OCI-LY3 (cell line): ENCODE measurements around the gene PEAK1.
"Not testable (repeated sequence)": the region's sequence is repeated elsewhere in the genome, so short reads cannot be mapped to it uniquely, and the experiment has no call there.

Experiments
- H2AFZ ChIP-seq: fragments of 200-600, 300-600 bp; shearing (Covaris generic); 2 replicates; pipeline ENCODE4 v1.6.0; 2014; ENCODE audit warnings: antibody characterized with exemption, low read depth, low read length
- H3K27ac ChIP-seq: fragments of 200-600, 300-600 bp; sonication (generic); 2 replicates; pipeline ENCODE4 v1.5.1; 2014; ENCODE audit warnings: mild to moderate bottlenecking, low read length, moderate library complexity, mixed read lengths
- H3K27me3 ChIP-seq: fragments of 200-600, 300-600 bp; sonication (generic); 2 replicates; pipeline ENCODE4 v1.6.1; 2014; ENCODE audit warnings: low read depth, low read length, mixed read lengths
- H3K36me3 ChIP-seq: fragments of 200-600, 300-600 bp; sonication (generic); replicated peaks from 2 replicates; pipeline ENCODE3; 2014; ENCODE audit warnings: low read depth, low read length, mixed read lengths
- H3K4me1 ChIP-seq: fragments of 300-600, 200-600 bp; sonication (generic); 2 replicates; pipeline ENCODE4 v1.6.1; 2014; ENCODE audit warnings: low read length, mixed read lengths
- H3K4me2 ChIP-seq: fragments of 200-600, 300-600 bp; sonication (generic); 2 replicates; pipeline ENCODE4 v1.6.1; 2014; ENCODE audit warnings: low read length, mixed read lengths
- H3K4me3 ChIP-seq: fragments of 300-600, 200-600 bp; sonication (generic); 2 replicates; pipeline ENCODE4 v1.5.1; 2014; ENCODE audit warnings: antibody characterized with exemption, mild to moderate bottlenecking, low read length, moderate library complexity
- H3K79me2 ChIP-seq: fragments of 300-600, 200-600 bp; shearing (Covaris generic); 2 replicates; pipeline ENCODE4 v1.6.1; 2014; ENCODE audit warnings: mild to moderate bottlenecking, low read length, mixed read lengths
- H3K9ac ChIP-seq: fragments of 300-600, 200-600 bp; shearing (Covaris generic); 2 replicates; pipeline ENCODE4 v1.6.0; 2014; ENCODE audit warnings: mild to moderate bottlenecking, low read length, moderate library complexity
- H3K9me3 ChIP-seq: fragments of 200-600, 300-600 bp; shearing (Covaris generic); 2 replicates; pipeline ENCODE4 v1.6.1; 2014; ENCODE audit warnings: low read length, mixed read lengths; ENCODE audit not compliant: insufficient read depth
- H4K20me1 ChIP-seq: fragments of 200-600, 300-600 bp; sonication (generic); 2 replicates; pipeline ENCODE4 v1.6.1; 2016; ENCODE audit warnings: low read length, mixed read lengths; ENCODE audit not compliant: insufficient read depth
- EZH2phosphoT487 ChIP-seq: fragments of 200-600 bp; shearing (Covaris generic); IDR thresholded peaks from 2 replicates; pipeline ENCODE4 v1.6.1; 2018; ENCODE audit warnings: antibody characterized with exemption, mixed run types, low read depth
- TF ChIP-seq, protein P1 (sequence below): fragments of 200-600, 300-600 bp; sonication (generic); IDR thresholded peaks from 2 replicates; pipeline ENCODE4 v1.5.1; 2014; ENCODE audit warnings: antibody characterized with exemption, low read length, low read depth

The PEAK1 gene

GRCh38 chr15:77406846-77407245, 13.1 kb downstream of the PEAK1 start:
- TF ChIP-seq, protein P1, sequence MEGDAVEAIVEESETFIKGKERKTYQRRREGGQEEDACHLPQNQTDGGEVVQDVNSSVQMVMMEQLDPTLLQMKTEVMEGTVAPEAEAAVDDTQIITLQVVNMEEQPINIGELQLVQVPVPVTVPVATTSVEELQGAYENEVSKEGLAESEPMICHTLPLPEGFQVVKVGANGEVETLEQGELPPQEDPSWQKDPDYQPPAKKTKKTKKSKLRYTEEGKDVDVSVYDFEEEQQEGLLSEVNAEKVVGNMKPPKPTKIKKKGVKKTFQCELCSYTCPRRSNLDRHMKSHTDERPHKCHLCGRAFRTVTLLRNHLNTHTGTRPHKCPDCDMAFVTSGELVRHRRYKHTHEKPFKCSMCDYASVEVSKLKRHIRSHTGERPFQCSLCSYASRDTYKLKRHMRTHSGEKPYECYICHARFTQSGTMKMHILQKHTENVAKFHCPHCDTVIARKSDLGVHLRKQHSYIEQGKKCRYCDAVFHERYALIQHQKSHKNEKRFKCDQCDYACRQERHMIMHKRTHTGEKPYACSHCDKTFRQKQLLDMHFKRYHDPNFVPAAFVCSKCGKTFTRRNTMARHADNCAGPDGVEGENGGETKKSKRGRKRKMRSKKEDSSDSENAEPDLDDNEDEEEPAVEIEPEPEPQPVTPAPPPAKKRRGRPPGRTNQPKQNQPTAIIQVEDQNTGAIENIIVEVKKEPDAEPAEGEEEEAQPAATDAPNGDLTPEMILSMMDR: no peak
- no peak for TF ChIP-seq EZH2phosphoT487
- no peak overlapping the region for H3K27ac ChIP-seq
- H3K4me1 ChIP-seq: peaks cover 50% of the 10 kb centered on the region
- no peak overlapping the region for H3K4me3 ChIP-seq
- H3K27me3 ChIP-seq: no peaks in the 10 kb centered on the region
- no peak overlapping the region for H2AFZ ChIP-seq
- H3K9ac ChIP-seq: no peak overlapping the region
- H3K4me2 ChIP-seq: no peak overlapping the region
- H4K20me1 ChIP-seq: no peaks in the 10 kb centered on the region
- no peaks in the 10 kb centered on the region for H3K9me3 ChIP-seq
- H3K79me2 ChIP-seq: peaks cover 79% of the 10 kb centered on the region
- peaks cover 2% of the 10 kb centered on the region for H3K36me3 ChIP-seq

- not testable (repeated sequence) for H3K27ac ChIP-seq, H3K27me3 ChIP-seq, H2AFZ ChIP-seq, H3K9ac ChIP-seq, H3K36me3 ChIP-seq, H4K20me1 ChIP-seq, H3K9me3 ChIP-seq
- Histone ChIP-seq H3K4me3 (0 out of 2 replicates have a peak overlapping the region, but pooled peaks have one; percentile 9), H3K4me2 (peak overlapping the region; percentile 28), H3K79me2 (peaks cover 79% of the 10 kb centered on the region), H3K4me1 (peaks cover 44% of the 10 kb centered on the region)
Measured at GRCh38 chr15:77406173-77406759, 13.6 kb downstream of the PEAK1 start.

DNA sequence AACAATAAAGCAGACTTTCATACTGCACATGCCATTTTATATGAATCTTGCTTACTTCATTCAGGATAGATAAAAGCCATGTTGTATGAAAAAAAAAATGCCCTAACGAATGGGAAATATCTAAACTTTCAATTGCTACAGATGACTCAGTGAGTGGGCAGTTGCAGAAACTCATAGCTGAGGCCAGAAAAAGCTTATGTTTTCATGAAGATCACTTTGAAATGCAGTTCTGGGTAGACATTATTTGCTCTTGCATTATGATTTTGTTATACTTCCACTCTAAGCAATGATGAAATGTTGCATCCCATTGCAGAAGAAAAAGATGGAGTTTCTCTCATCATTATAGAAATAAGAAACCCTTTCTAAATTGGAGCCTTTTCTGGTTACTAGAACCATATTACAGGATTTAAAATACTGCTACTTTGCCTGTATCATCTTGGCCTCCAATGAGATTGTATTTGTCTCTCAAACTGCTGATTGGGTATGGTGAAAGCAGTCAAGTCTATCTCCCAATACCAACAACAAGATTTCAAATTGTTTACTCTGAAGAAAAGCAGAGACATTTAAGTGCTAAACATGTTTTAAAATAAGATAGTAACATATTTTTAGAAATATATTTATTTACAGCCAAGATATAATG, 17.0 kb downstream of the PEAK1 start:
- Histone ChIP-seq H3K27me3 (no peaks in the 10 kb centered on the region), H4K20me1 (no peaks in the 10 kb centered on the region), H3K36me3 (no peaks in the 10 kb centered on the region), H3K9ac (no peak overlapping the region), H3K4me3 (no peak overlapping the region), H2AFZ (no peak overlapping the region), H3K4me1 (peaks cover 18% of the 10 kb centered on the region), H3K4me2 (peak overlapping the region; percentile 9; the same call in 1 of the 2 replicates), H3K79me2 (peaks cover 70% of the 10 kb centered on the region), H3K9me3 (peaks cover 15% of the 10 kb centered on the region; the same call in 1 of the 2 replicates), H3K27ac (no peak overlapping the region)
- TF ChIP-seq, protein P1: no peak
- no peak for TF ChIP-seq EZH2phosphoT487

GRCh38 chr15:77400258-77400657, 19.6 kb downstream of the PEAK1 start:
- Histone ChIP-seq H3K4me3 (no peak overlapping the region), H3K4me2 (no peak overlapping the region), H3K79me2 (peaks cover 64% of the 10 kb centered on the region), H3K36me3 (peaks cover 5% of the 10 kb centered on the region), H4K20me1 (0 out of 2 replicates have a peak, but pooled peaks cover 4% of the 10 kb centered on the region), H3K9ac (no peak overlapping the region), H3K4me1 (peaks cover 7% of the 10 kb centered on the region), H3K27me3 (no peaks in the 10 kb centered on the region), H2AFZ (no peak overlapping the region), H3K9me3 (peaks cover 19% of the 10 kb centered on the region; the same call in 1 of the 2 replicates), H3K27ac (no peak overlapping the region)
- TF ChIP-seq, protein P1: no peak
- no peak for TF ChIP-seq EZH2phosphoT487
